Thyroid gland (tissue), 4 donors: Measurements from ENCODE around the gene CRYL1.

Source experiments
- CTCF ChIP-seq, 6 experiments: fragments of 200-600 bp in 3 of 6; fragments of 450-650 bp in 3 of 6; sonication (generic) in 3 of 6; IDR thresholded peaks; one replicate each; pipeline ENCODE4 v1.5.1; 2016 to 2019; ENCODE audit warnings: antibody characterized with exemption in 6 of 6, mild to moderate bottlenecking in 2 of 6, inconsistent platforms in 1 of 6, moderate library complexity in 1 of 6
- POLR2A ChIP-seq, 2 donors: fragments of 450-650 bp; IDR thresholded peaks; one replicate each; pipeline ENCODE4 v1.6.1; 2017; ENCODE audit warnings: antibody characterized with exemption in 2 of 2, mild to moderate bottlenecking in 2 of 2, moderate library complexity in 1 of 2

GRCh38 chr13:20503088-20504083, 22.3 kb downstream of the CRYL1 start:
- TF ChIP-seq POLR2A (IDR thresholded peaks at IDR 0.05) (no peak), CTCF (IDR thresholded peaks at IDR 0.05) (no peak)
